Femur (tissue), 1 donor: ENCODE measurements around the gene CDR2L.
"Not testable (repeated sequence)": the region's sequence is repeated elsewhere in the genome, so short reads cannot be mapped to it uniquely, and the experiment has no call there.

Experiments
- DNase-seq: peaks from one replicate; pipeline ENCODE4 v3.0.0-alpha.2; 2017

CDR2L gene

GRCh38 chr17:74959826-74960515 is 27.5 kb upstream of the CDR2L start:
- no peak for DNase-seq

GRCh38 chr17:74960570-74961342 is 26.7 kb upstream of the CDR2L start:
- no peak for DNase-seq

GRCh38 chr17:74961657-74962350 is 25.6 kb upstream of the CDR2L start:
- DNase-seq: peak; percentile 92

GRCh38 chr17:74962622-74963394 is 24.6 kb upstream of the CDR2L start:
- no peak for DNase-seq

GRCh38 chr17:74963656-74964055 is 23.8 kb upstream of the CDR2L start:
- DNase-seq: no peak

GRCh38 chr17:74964246-74964761 is 23.1 kb upstream of the CDR2L start:
- DNase-seq: no peak

GRCh38 chr17:74964988-74965622 is 22.3 kb upstream of the CDR2L start:
- DNase-seq: no peak

- DNase-seq: no peak
Observed at GRCh38 chr17:74968361-74968780, 19.1 kb upstream of the CDR2L start.

- DNase-seq: not testable (repeated sequence)
Observed at GRCh38 chr17:74969501-74969900, 17.9 kb upstream of the CDR2L start.

- no peak for DNase-seq
Observed at GRCh38 chr17:74970395-74970794, 17.0 kb upstream of the CDR2L start.

GRCh38 chr17:74971069-74971841 is 16.2 kb upstream of the CDR2L start:
- no peak for DNase-seq

GRCh38 chr17:74971842-74972106 is 15.7 kb upstream of the CDR2L start:
- no peak for DNase-seq

GRCh38 chr17:74972107-74972972 is 15.1 kb upstream of the CDR2L start, which contains the start of gene HID1:
TSS of gene HID1 (minus strand) at chr17:74972759. CDS start at chr17:74972656, 103 bp downstream.
- DNase-seq: peak; percentile 60

GRCh38 chr17:74972973-74973328 is 14.5 kb upstream of the CDR2L start:
- no peak for DNase-seq

GRCh38 chr17:74975943-74976342 is 11.5 kb upstream of the CDR2L start:
- no peak for DNase-seq

GRCh38 chr17:74977802-74978201 is 9.6 kb upstream of the CDR2L start:
- DNase-seq: no peak

- DNase-seq: no peak
Observed at GRCh38 chr17:74978240-74978639, 9.2 kb upstream of the CDR2L start.

- no peak for DNase-seq
Observed at GRCh38 chr17:74979408-74980146, 7.9 kb upstream of the CDR2L start.

GRCh38 chr17:74981318-74981978 is 6.0 kb upstream of the CDR2L start:
- no peak for DNase-seq
